K562 (cell line): ENCODE results near the gene ABHD12. TPM values are rescaled to one million over a fixed set of nuclear protein-coding genes. Genes with fewer than 3 reads are reported as not detected.

Experiments used
- FOXM1 ChIP-seq, 2 experiments: fragments of 450-650 bp in 1 of 2; sonication (generic) in 1 of 2; formaldehyde crosslinking in 1 of 2; IDR thresholded peaks; 2 replicates each; pipeline versions ENCODE4 v1.6.1 to v1.9.0; 2017 to 2022; ENCODE audit warnings: low read depth in 2 of 2, mild to moderate bottlenecking in 2 of 2, missing genetic modification reagents in 1 of 2, moderate library complexity in 1 of 2
- MCM5 ChIP-seq: fragments of 450-650 bp; IDR thresholded peaks from 2 replicates; pipeline ENCODE4 v1.6.1; 2016; ENCODE audit warnings: low read depth
- MEF2D ChIP-seq: conservative IDR thresholded peaks from 2 replicates; pipeline ENCODE4 v1.6.1; 2016; ENCODE audit warnings: low read depth, missing genetic modification characterization, missing compliant biosample characterization
- MTA3 ChIP-seq: fragments of 450-650 bp; formaldehyde crosslinking; IDR thresholded peaks from 2 replicates; pipeline ENCODE4 v1.6.1; 2017; ENCODE audit warnings: mild to moderate bottlenecking, borderline replicate concordance
- NRF1 ChIP-seq, 2 experiments: fragments of 450-650 bp; IDR thresholded peaks in 1 of 2; conservative IDR thresholded peaks in 1 of 2; 2 replicates each; pipeline ENCODE4 v1.6.1; 2014; ENCODE audit warnings: mild to moderate bottlenecking in 2 of 2
- PPARD ChIP-seq: fragments of 250-450 bp; sonication (Bioruptor Pico); IDR thresholded peaks from 2 replicates; pipeline ENCODE4 v1.8.0; 2022; ENCODE audit warnings: inconsistent platforms, mild to moderate bottlenecking, moderate library complexity
- RAD21 ChIP-seq, 2 experiments: fragments of 250-450 bp in 1 of 2; fragments of 450-650 bp in 1 of 2; sonication (Bioruptor Pico) in 1 of 2; formaldehyde crosslinking in 1 of 2; IDR thresholded peaks in 1 of 2; conservative IDR thresholded peaks in 1 of 2; 2 replicates each; pipeline versions ENCODE4 v1.4.0 to v1.8.0; 2020 to 2022; ENCODE audit warnings: mild to moderate bottlenecking in 2 of 2, moderate library complexity in 1 of 2
- SAFB2 ChIP-seq: fragments of 200-400 bp; formaldehyde crosslinking; IDR thresholded peaks from 2 replicates; pipeline ENCODE4 v1.6.1; 2018; ENCODE audit warnings: borderline replicate concordance, low read length, low read depth, moderate library complexity; ENCODE audit not compliant: severe bottlenecking
- SMAD3 ChIP-seq: fragments of 450-650 bp; formaldehyde crosslinking; conservative IDR thresholded peaks from 2 replicates; pipeline ENCODE4 v1.4.0; 2020; ENCODE audit warnings: mild to moderate bottlenecking
- SMC3 ChIP-seq: conservative IDR thresholded peaks from 2 replicates; pipeline ENCODE4 v1.6.1; 2011; ENCODE audit warnings: low read depth, low read length, improper control_type of control experiment; ENCODE audit not compliant: insufficient read depth
- ZNF583 ChIP-seq: fragments of 250-450 bp; sonication (Bioruptor Pico); IDR thresholded peaks from 2 replicates; pipeline ENCODE4 v1.4.0; 2020
- ZNF695 ChIP-seq: fragments of 450-650 bp; formaldehyde crosslinking; IDR thresholded peaks from 2 replicates; pipeline ENCODE4 v1.4.0; 2020; ENCODE audit warnings: mild to moderate bottlenecking, moderate library complexity
- ZNF707 ChIP-seq: fragments of 250-450 bp; sonication (Bioruptor Pico); conservative IDR thresholded peaks from 2 replicates; pipeline ENCODE4 v1.8.0; 2022; ENCODE audit warnings: inconsistent platforms, mild to moderate bottlenecking, moderate library complexity
- polyA plus RNA-seq, 8 experiments: library from polyadenylated mRNA; depleted of rRNA in 4 of 8; stranded (reverse) in 5 of 8; unstranded in 3 of 8; fragments of >200 nt; fragmentation: Nextera tagmentation in 2 of 8; fragmentation: Illumina TruSeq in 1 of 8; extraction: Ambion mirVana in 2 of 8; extraction: Trizol in 1 of 8; gene quantifications; 2 replicates each; pipeline versions ENCODE4 v1.2.1 to v1.2.3, GENCODE V29; 2011 to 2014; ENCODE audit warnings: inconsistent platforms in 1 of 8, missing spikeins in 1 of 8
- total RNA-seq, 7 experiments: library from RNA; depleted of rRNA in 6 of 7; stranded (reverse); fragments of >200 nt in 6 of 7; fragmentation: Illumina TruSeq in 2 of 7; extraction: Trizol in 2 of 7; gene quantifications; 2 replicates each; pipeline versions ENCODE4 v1.2.1 to v1.2.3, GENCODE V29; 2011 to 2021; ENCODE audit warnings: low replicate concordance in 1 of 7
- TF ChIP-seq, protein P1 (sequence below): fragments of 250-450 bp; sonication (Bioruptor Pico); IDR thresholded peaks from 2 replicates; pipeline ENCODE4 v1.4.0; 2020
- TF ChIP-seq, protein P2 (sequence below), 2 experiments: fragments of 450-650 bp in 1 of 2; sonication (generic) in 1 of 2; formaldehyde crosslinking; conservative IDR thresholded peaks; 2 replicates each; pipeline versions ENCODE4 v1.4.0 to v1.8.1; 2020 to 2022; ENCODE audit warnings: mild to moderate bottlenecking in 1 of 2, missing genetic modification reagents in 1 of 2
- TF ChIP-seq, protein P3 (sequence below): fragments of 450-650 bp; IDR thresholded peaks from one replicate; pipeline ENCODE4 v1.6.1; 2018; ENCODE audit warnings: mild to moderate bottlenecking, moderate library complexity; ENCODE audit not compliant: partially characterized antibody
- TF ChIP-seq, protein P4 (sequence below): fragments of 450-650 bp; IDR thresholded peaks from 2 replicates; pipeline ENCODE4 v1.6.1; 2018; ENCODE audit warnings: mild to moderate bottlenecking, low read depth; ENCODE audit not compliant: partially characterized antibody
- TF ChIP-seq, protein P5 (sequence below): sonication (generic); formaldehyde crosslinking; IDR thresholded peaks from 2 replicates; pipeline ENCODE4 v1.5.0; 2020; ENCODE audit warnings: missing genetic modification reagents

Gene ABHD12
- total and polyA plus RNA-seq, 9 of the 15 experiments (the other 6 are each of a cell fraction or from before 2014, with no cell fraction given), result 0.65 to 15.6 (median 9.1) TPM

DNA sequence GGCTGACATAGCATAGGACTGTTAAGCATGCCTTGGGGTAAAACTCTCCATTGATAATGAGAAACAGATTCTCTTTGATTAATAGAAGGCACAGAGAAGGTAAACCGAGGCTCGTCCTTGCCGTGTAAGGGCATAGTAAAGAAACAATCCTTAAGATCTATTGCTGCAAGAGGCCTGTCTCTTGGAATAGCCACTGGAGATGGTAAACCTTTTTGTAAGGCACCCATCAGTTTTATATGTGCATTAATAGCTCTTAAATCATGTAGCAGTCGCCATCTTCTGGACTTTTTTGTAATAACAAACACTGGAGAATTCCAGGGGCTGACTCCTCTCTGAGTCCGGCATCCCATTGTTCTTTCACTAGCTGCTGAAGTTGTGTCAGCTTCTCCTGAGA is 8.4 kb upstream of the ABHD12 start (continued):
- TF ChIP-seq, protein P1, sequence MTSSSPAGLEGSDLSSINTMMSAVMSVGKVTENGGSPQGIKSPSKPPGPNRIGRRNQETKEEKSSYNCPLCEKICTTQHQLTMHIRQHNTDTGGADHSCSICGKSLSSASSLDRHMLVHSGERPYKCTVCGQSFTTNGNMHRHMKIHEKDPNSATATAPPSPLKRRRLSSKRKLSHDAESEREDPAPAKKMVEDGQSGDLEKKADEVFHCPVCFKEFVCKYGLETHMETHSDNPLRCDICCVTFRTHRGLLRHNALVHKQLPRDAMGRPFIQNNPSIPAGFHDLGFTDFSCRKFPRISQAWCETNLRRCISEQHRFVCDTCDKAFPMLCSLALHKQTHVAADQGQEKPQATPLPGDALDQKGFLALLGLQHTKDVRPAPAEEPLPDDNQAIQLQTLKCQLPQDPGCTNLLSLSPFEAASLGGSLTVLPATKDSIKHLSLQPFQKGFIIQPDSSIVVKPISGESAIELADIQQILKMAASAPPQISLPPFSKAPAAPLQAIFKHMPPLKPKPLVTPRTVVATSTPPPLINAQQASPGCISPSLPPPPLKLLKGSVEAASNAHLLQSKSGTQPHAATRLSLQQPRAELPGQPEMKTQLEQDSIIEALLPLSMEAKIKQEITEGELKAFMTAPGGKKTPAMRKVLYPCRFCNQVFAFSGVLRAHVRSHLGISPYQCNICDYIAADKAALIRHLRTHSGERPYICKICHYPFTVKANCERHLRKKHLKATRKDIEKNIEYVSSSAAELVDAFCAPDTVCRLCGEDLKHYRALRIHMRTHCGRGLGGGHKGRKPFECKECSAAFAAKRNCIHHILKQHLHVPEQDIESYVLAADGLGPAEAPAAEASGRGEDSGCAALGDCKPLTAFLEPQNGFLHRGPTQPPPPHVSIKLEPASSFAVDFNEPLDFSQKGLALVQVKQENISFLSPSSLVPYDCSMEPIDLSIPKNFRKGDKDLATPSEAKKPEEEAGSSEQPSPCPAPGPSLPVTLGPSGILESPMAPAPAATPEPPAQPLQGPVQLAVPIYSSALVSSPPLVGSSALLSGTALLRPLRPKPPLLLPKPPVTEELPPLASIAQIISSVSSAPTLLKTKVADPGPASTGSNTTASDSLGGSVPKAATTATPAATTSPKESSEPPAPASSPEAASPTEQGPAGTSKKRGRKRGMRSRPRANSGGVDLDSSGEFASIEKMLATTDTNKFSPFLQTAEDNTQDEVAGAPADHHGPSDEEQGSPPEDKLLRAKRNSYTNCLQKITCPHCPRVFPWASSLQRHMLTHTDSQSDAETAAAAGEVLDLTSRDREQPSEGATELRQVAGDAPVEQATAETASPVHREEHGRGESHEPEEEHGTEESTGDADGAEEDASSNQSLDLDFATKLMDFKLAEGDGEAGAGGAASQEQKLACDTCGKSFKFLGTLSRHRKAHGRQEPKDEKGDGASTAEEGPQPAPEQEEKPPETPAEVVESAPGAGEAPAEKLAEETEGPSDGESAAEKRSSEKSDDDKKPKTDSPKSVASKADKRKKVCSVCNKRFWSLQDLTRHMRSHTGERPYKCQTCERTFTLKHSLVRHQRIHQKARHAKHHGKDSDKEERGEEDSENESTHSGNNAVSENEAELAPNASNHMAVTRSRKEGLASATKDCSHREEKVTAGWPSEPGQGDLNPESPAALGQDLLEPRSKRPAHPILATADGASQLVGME (CRISPR knock-in tag), result no peak
- TF ChIP-seq MEF2D (no peak), MCM5 (no peak), MTA3 (no peak), RAD21 (CRISPR knock-in tag; conservative IDR thresholded peaks at IDR 0.05 in 1 of 2, IDR thresholded peaks at IDR 0.05 in 1 of 2) (peak; percentile 68 to 80), ZNF695 (no peak), SMAD3 (CRISPR knock-in tag) (no peak), SAFB2 (no peak), PPARD (no peak), FOXM1 (IDR thresholded peaks at IDR 0.05; ENCODE audit: low read depth) (no peak), FOXM1 (CRISPR knock-in tag; IDR thresholded peaks at IDR 0.05; ENCODE audit: low read depth) (no peak), NRF1 (conservative IDR thresholded peaks at IDR 0.05 in 1 of 2, IDR thresholded peaks at IDR 0.05 in 1 of 2) (no peak), SMC3 (peak; percentile 42; the same call in 1 of the 2 replicates), ZNF707 (CRISPR knock-in tag) (no peak), ZNF583 (CRISPR knock-in tag) (no peak)
- TF ChIP-seq, protein P2, sequence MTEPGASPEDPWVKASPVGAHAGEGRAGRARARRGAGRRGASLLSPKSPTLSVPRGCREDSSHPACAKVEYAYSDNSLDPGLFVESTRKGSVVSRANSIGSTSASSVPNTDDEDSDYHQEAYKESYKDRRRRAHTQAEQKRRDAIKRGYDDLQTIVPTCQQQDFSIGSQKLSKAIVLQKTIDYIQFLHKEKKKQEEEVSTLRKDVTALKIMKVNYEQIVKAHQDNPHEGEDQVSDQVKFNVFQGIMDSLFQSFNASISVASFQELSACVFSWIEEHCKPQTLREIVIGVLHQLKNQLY (CRISPR knock-in tag; conservative IDR thresholded peaks at IDR 0.05), result no peak
- TF ChIP-seq, protein P3, sequence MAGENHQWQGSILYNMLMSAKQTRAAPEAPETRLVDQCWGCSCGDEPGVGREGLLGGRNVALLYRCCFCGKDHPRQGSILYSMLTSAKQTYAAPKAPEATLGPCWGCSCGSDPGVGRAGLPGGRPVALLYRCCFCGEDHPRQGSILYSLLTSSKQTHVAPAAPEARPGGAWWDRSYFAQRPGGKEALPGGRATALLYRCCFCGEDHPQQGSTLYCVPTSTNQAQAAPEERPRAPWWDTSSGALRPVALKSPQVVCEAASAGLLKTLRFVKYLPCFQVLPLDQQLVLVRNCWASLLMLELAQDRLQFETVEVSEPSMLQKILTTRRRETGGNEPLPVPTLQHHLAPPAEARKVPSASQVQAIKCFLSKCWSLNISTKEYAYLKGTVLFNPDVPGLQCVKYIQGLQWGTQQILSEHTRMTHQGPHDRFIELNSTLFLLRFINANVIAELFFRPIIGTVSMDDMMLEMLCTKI, result no peak
- TF ChIP-seq, protein P4, sequence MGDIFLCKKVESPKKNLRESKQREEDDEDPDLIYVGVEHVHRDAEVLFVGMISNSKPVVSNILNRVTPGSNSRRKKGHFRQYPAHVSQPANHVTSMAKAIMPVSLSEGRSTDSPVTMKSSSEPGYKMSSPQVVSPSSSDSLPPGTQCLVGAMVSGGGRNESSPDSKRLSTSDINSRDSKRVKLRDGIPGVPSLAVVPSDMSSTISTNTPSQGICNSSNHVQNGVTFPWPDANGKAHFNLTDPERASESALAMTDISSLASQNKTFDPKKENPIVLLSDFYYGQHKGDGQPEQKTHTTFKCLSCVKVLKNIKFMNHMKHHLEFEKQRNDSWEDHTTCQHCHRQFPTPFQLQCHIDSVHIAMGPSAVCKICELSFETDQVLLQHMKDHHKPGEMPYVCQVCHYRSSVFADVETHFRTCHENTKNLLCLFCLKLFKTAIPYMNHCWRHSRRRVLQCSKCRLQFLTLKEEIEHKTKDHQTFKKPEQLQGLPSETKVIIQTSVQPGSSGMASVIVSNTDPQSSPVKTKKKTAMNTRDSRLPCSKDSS, result no peak
- TF ChIP-seq, protein P5, sequence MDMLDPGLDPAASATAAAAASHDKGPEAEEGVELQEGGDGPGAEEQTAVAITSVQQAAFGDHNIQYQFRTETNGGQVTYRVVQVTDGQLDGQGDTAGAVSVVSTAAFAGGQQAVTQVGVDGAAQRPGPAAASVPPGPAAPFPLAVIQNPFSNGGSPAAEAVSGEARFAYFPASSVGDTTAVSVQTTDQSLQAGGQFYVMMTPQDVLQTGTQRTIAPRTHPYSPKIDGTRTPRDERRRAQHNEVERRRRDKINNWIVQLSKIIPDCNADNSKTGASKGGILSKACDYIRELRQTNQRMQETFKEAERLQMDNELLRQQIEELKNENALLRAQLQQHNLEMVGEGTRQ (CRISPR knock-in tag), result no peak
